GM21825 (cell line): ENCODE results near the gene RERE.
A peak's percentile ranks its signal among the peaks of the same experiment; 100 is the strongest.

ENCODE experiments used
- ATAC-seq: cut with Tn5 transposase; IDR thresholded peaks from one replicate; pipeline ENCODE4 v1.9.1; 2021; ENCODE audit warnings: mild to moderate bottlenecking, moderate library complexity; ENCODE audit not compliant: unreplicated experiment

The RERE gene

GRCh38 chr1:8586438-8586837, 231.0 kb downstream of the RERE start:
- no peak for ATAC-seq

GRCh38 chr1:8584316-8584715, 233.1 kb downstream of the RERE start:
- ATAC-seq: no peak

- ATAC-seq: no peak
Observed at GRCh38 chr1:8583031-8583430, 234.4 kb downstream of the RERE start.

GRCh38 chr1:8580566-8580965, 236.9 kb downstream of the RERE start:
- no peak for ATAC-seq

GRCh38 chr1:8578936-8579335, 238.5 kb downstream of the RERE start:
- no peak for ATAC-seq

- ATAC-seq: no peak
Observed at GRCh38 chr1:8578132-8578877, 239.1 kb downstream of the RERE start.

GRCh38 chr1:8574985-8575384, 242.5 kb downstream of the RERE start:
- ATAC-seq: no peak

GRCh38 chr1:8572106-8572505, 245.3 kb downstream of the RERE start:
- no peak for ATAC-seq

- no peak for ATAC-seq
Observed at GRCh38 chr1:8571200-8571984, 246.0 kb downstream of the RERE start.

GRCh38 chr1:8570465-8570864, 247.0 kb downstream of the RERE start:
- ATAC-seq: no peak

GRCh38 chr1:8569242-8569641, 248.2 kb downstream of the RERE start:
- no peak for ATAC-seq

- ATAC-seq: no peak
Observed at GRCh38 chr1:8568837-8569236, 248.6 kb downstream of the RERE start.

- ATAC-seq: no peak
Observed at GRCh38 chr1:8567146-8567545, 250.3 kb downstream of the RERE start.

GRCh38 chr1:8565802-8566201, 251.6 kb downstream of the RERE start:
- no peak for ATAC-seq

- ATAC-seq: no peak
Observed at GRCh38 chr1:8563944-8564537, 253.4 kb downstream of the RERE start.

- ATAC-seq: no peak
Observed at GRCh38 chr1:8562881-8563865, 254.3 kb downstream of the RERE start.

GRCh38 chr1:8562222-8562621, 255.2 kb downstream of the RERE start:
- no peak for ATAC-seq

GRCh38 chr1:8560611-8561544, 256.6 kb downstream of the RERE start:
- ATAC-seq: peak; percentile 62

- ATAC-seq: no peak
Observed at GRCh38 chr1:8560035-8560434, 257.4 kb downstream of the RERE start.

- ATAC-seq: no peak
Observed at GRCh38 chr1:8555582-8555981, 261.9 kb downstream of the RERE start.
